HEK293T (cell line): ENCODE measurements around the gene HOXA10.

ENCODE experiments used
- CTCF ChIA-PET: fragments of 350-600 bp; formaldehyde crosslinking; extraction: SDS; loops from one replicate; lab custom pipeline; 2021; ENCODE audit warnings: antibody characterized with exemption, inconsistent platforms; lab: Yijun Ruan, JAX
- POLR2A ChIA-PET: fragments of 350-600 bp; formaldehyde crosslinking; extraction: SDS; loops from one replicate; lab custom pipeline; 2020; ENCODE audit warnings: antibody characterized with exemption, inconsistent platforms; lab: Yijun Ruan, JAX
- DNase-seq: peaks from one replicate; pipeline ENCODE4 v3.0.0; 2012; ENCODE audit warnings: mixed read lengths; ENCODE audit errors: extremely low spot score
- ARNT ChIP-seq: fragments of 450-650 bp; IDR thresholded peaks from 2 replicates; pipeline ENCODE4 v1.6.1; 2017; ENCODE audit warnings: mild to moderate bottlenecking
- BHLHE40 ChIP-seq: fragments of 450-650 bp; IDR thresholded peaks from 2 replicates; pipeline ENCODE4 v1.6.1; 2016; ENCODE audit warnings: mild to moderate bottlenecking, moderate library complexity, borderline replicate concordance
- CTBP1 ChIP-seq: fragments of 450-650 bp; IDR thresholded peaks from 2 replicates; pipeline ENCODE4 v1.6.1; 2016; ENCODE audit warnings: borderline replicate concordance
- ELF4 ChIP-seq: fragments of 450-650 bp; IDR thresholded peaks from 2 replicates; pipeline ENCODE4 v1.6.1; 2017; ENCODE audit warnings: antibody characterized with exemption
- FOXA1 ChIP-seq: fragments of 450-650 bp; IDR thresholded peaks from 2 replicates; pipeline ENCODE4 v1.6.1; 2016; ENCODE audit warnings: mild to moderate bottlenecking
- FOXK2 ChIP-seq: fragments of 450-650 bp; IDR thresholded peaks from 2 replicates; pipeline ENCODE4 v1.6.1; 2016; ENCODE audit warnings: mild to moderate bottlenecking
- FOXM1 ChIP-seq: fragments of 450-650 bp; IDR thresholded peaks from 2 replicates; pipeline ENCODE4 v1.6.1; 2017; ENCODE audit warnings: mild to moderate bottlenecking, borderline replicate concordance
- HDGF ChIP-seq: fragments of 450-650 bp; IDR thresholded peaks from 2 replicates; pipeline ENCODE4 v1.6.1; 2017; ENCODE audit warnings: antibody characterized with exemption, borderline replicate concordance
- L3MBTL2 ChIP-seq: fragments of 450-650 bp; conservative IDR thresholded peaks from 2 replicates; pipeline ENCODE4 v1.6.1; 2016; ENCODE audit warnings: mild to moderate bottlenecking
- LEF1 ChIP-seq: fragments of 450-650 bp; IDR thresholded peaks from 2 replicates; pipeline ENCODE4 v1.6.1; 2017; ENCODE audit warnings: mild to moderate bottlenecking, borderline replicate concordance
- NFRKB ChIP-seq: fragments of 450-650 bp; IDR thresholded peaks from 2 replicates; pipeline ENCODE4 v1.6.1; 2016; ENCODE audit warnings: mild to moderate bottlenecking, moderate library complexity
- SP1 ChIP-seq: fragments of 450-650 bp; IDR thresholded peaks from 2 replicates; pipeline ENCODE4 v1.6.1; 2017
- SUZ12 ChIP-seq: fragments of 450-650 bp; IDR thresholded peaks from 2 replicates; pipeline ENCODE4 v1.6.1; 2016; ENCODE audit warnings: mild to moderate bottlenecking
- TARDBP ChIP-seq: fragments of 450-650 bp; IDR thresholded peaks from 2 replicates; pipeline ENCODE4 v1.6.1; 2016
- ZNF384 ChIP-seq: fragments of 450-650 bp; IDR thresholded peaks from 2 replicates; pipeline ENCODE4 v1.6.1; 2016
- TF ChIP-seq, protein P1 (sequence below): fragments of 450-650 bp; IDR thresholded peaks from 2 replicates; pipeline ENCODE4 v1.6.1; 2016

HOXA10 gene

DNA sequence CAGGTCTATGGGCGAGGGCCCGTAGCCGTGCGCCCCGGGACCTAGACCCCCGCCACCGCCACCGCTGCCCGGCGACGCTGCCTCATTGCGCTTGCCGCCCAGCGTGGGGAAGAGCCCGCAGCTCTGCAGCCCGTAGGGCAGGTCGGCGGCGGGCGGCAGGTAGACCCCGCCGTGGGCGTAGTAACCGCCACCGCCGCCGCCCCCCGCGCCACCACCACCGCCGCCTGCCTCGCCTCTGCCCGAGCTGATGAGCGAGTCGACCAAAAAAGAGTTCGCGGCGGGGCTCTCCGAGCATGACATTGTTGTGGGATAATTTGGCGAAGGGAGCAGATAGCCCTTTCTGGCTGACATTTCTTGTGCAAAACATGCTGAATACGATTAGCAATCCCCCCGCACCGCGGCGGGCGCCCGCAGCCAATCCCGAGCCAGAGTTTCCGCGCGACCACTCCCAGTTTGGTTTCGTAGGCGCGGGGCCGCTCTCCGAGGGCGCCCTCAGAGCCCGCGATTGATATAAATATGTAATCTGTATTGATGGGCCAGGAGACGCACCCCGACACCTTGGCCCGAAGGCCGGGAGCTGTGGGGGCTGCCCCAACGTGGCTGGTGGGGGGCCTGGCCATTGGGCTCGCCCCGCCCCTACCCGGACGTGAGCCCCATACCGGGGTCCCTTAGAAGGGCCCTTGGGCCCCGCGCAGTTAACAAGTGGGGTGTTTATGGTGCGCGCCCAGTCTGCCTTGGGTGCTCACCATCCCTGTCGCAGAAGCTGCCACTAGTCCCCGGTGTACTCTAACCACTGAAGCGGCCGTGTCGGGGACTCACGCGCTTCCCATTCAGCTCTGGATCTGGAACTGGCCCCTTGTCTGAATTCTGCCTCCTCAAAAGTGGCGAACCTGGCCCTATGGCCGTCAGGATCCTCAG lies at the start of gene HOXA10:
Gene HOXA10 (minus strand): TSS at position 365 of the 918 bp plus-strand sequence. CDS start 14 bp downstream, at position 351.
- ChIA-PET CTCF (interaction anchor here (1.1 to 2.1 kb wide), 3 partner anchors 12 to 30 kb away, joined by 3 to 5 read pairs (median 3); partner anchors contain the start of gene HOXA5), POLR2A (interaction anchor here (0.7 to 13.6 kb wide), 10 partner anchors 9 to 978 kb away, joined by 3 to 367 read pairs (median 5); partner anchors contain the start of genes CBX3, HNRNPA2B1, HOXA11 and HOXA3)
- no peak for TF ChIP-seq ELF4
- TF ChIP-seq BHLHE40: no peak
- no peak for TF ChIP-seq NFRKB
- TF ChIP-seq LEF1: no peak
- no peak for TF ChIP-seq SUZ12
- no peak for TF ChIP-seq FOXM1
- TF ChIP-seq FOXK2: no peak
- TF ChIP-seq, protein P1, sequence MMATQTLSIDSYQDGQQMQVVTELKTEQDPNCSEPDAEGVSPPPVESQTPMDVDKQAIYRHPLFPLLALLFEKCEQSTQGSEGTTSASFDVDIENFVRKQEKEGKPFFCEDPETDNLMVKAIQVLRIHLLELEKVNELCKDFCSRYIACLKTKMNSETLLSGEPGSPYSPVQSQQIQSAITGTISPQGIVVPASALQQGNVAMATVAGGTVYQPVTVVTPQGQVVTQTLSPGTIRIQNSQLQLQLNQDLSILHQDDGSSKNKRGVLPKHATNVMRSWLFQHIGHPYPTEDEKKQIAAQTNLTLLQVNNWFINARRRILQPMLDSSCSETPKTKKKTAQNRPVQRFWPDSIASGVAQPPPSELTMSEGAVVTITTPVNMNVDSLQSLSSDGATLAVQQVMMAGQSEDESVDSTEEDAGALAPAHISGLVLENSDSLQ: no peak
- TF ChIP-seq FOXA1: no peak
- TF ChIP-seq ZNF384: no peak
- peak; percentile 39 for DNase-seq

DNA sequence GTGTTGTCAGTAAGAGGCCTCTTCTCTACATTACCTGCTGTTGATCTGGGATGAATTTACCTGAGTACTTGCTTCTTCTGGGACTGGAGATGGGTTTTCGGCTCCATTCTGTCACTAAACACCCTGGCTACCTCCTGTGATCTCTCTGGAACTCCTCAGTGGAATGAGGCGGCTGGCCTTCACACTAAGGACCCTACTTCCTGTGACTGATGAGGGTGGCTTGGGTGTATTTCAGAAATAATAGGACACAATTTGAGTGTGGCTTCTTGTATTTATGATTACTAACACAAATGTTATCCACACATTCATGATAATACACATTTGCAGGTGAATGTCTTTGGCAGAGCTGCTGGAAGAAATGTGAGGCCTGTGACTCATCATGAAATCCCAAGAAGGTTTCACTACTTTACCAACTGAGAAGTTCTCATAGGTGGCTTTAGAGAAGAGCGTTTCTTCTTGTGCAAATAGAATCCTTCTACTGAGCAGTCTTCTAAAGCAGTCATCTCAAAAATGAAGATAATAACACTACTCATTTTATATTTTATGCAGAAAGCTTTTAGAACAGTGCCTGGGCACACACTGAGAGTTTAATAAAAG lies 47.2 kb upstream of the HOXA10 start:
- CTCF ChIA-PET: no interaction called here
- TF ChIP-seq ELF4 (no peak), CTBP1 (no peak), FOXM1 (no peak), HDGF (no peak), FOXA1 (no peak), ARNT (no peak), BHLHE40 (no peak), NFRKB (no peak), L3MBTL2 (no peak), FOXK2 (no peak), LEF1 (no peak), SP1 (no peak), TARDBP (no peak), SUZ12 (no peak), ZNF384 (no peak)
- TF ChIP-seq, protein P1: no peak
- DNase-seq: no peak
- POLR2A ChIA-PET: no interaction called here

DNA sequence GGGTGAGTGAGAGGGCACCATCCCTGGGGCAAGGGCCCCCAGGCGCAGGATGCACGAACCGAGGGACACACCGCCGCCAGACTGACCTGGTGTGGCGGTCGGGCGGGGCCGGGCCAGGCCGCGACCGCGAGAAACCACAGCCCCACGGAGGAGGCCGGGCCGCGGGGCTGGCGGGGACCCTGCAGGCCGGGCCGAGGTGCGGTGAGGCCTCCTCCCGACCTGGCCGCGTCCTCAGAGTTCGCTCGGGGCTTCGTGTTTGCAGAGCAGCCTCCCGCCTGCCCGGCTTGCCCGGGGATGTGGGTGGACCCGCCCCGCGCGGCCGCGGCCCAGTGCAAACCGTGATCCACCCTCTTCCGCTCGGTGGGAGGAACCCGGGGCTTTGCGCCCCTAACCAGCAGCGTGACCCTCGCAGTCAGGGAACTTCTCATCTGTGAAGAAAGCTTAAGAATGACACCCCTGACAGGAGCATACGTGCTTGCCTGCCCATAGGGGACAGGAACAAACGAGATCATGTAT lies 46.4 kb upstream of the HOXA10 start:
- TF ChIP-seq ELF4 (no peak), TARDBP (no peak), BHLHE40 (no peak), FOXM1 (no peak), CTBP1 (no peak), ZNF384 (no peak), NFRKB (no peak)
- TF ChIP-seq, protein P1: no peak
- POLR2A ChIA-PET: no interaction called here
- CTCF ChIA-PET: no interaction called here
- no peak for DNase-seq

DNA sequence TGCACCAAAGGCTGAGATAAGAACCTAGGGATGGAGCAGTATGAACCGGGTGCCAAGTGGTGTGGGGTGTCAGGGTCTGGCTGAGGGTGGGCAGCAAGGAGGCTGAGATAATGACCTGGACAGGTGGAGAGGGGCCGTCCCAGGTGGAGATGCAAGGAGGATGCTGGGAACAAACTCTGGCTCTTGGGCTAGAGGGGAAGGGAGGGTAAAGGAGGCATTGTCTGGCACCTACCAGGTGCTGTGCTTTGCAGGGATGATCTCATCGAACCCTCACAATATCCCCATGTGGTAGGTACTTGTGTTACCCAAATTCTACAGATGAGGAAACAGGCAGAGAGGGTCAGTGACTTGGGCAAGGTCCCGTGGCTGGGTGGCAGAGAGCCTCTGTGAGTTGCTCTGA lies 45.7 kb upstream of the HOXA10 start:
- no peak for TF ChIP-seq HDGF
- no peak for TF ChIP-seq CTBP1
- no peak for TF ChIP-seq FOXK2
- POLR2A ChIA-PET: no interaction called here
- no peak for DNase-seq
- CTCF ChIA-PET: no interaction called here

DNA sequence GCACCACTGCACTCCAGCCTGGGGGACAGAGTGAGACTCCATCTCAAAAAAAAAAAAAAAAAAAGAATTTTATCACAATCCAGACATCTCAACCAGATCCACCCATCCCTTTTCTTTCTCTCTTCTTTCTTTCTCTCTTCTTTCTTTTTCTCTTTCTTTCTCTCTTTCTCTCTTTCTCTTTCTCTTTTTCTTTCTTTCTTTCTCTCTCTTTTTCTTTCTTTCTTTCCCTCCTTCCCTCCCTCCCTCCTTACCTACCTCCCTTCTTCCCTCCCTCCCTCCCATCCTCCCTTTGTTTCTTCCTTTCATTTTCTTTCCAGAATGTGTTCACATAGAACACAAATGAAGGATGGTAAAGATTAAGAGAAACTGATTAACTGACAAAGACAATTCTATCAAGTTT lies 43.8 kb upstream of the HOXA10 start:
- no peak for DNase-seq
- TF ChIP-seq FOXK2 (no peak), ZNF384 (no peak), TARDBP (no peak), SUZ12 (no peak), SP1 (no peak), HDGF (no peak), FOXA1 (no peak), BHLHE40 (no peak), ARNT (no peak), CTBP1 (no peak), NFRKB (no peak)
- ChIA-PET POLR2A (interaction anchor here (1.3 kb wide), 1 partner anchor 18 kb away, joined by 4 read pairs; the partner anchor contains the start of gene HOXA13), CTCF (interaction anchor here (0.8 kb wide), 1 partner anchor 8 kb away, joined by 6 read pairs; no protein-coding TSS in a partner anchor)
